C4-2B (cell line): ENCODE data around the gene ELN.

ENCODE experiments used
- H3K27ac ChIP-seq: fragments of 450-650 bp; 2 replicates; pipeline ENCODE4 v1.5.1; 2017
- CTCF ChIP-seq: fragments of 450-650 bp; conservative IDR thresholded peaks from 2 replicates; pipeline ENCODE4 v1.5.1; 2017; ENCODE audit warnings: mild to moderate bottlenecking
- ZFX ChIP-seq: fragments of 450-650 bp; IDR thresholded peaks from 2 replicates; pipeline ENCODE4 v1.6.1; 2017

The ELN gene

GRCh38 chr7:74068378-74069085 is 40.6 kb downstream of the ELN start:
- TF ChIP-seq ZFX (no peak), CTCF (no peak)
- H3K27ac ChIP-seq, result no peak overlapping the region

- H3K27ac ChIP-seq, result no peak overlapping the region
- TF ChIP-seq ZFX, result no peak
- TF ChIP-seq CTCF, result no peak
Observed at GRCh38 chr7:74069086-74069541, 41.1 kb downstream of the ELN start.

GRCh38 chr7:74069790-74070618 is 42.0 kb downstream of the ELN start:
- no peak for TF ChIP-seq ZFX
- no peak overlapping the region for H3K27ac ChIP-seq

GRCh38 chr7:74070619-74070921 is 42.6 kb downstream of the ELN start:
- H3K27ac ChIP-seq, result no peak overlapping the region
- no peak for TF ChIP-seq ZFX
- no peak for TF ChIP-seq CTCF

GRCh38 chr7:74071121-74071520 is 43.1 kb downstream of the ELN start:
- H3K27ac ChIP-seq, result no peak overlapping the region
- TF ChIP-seq CTCF (no peak), ZFX (no peak)

GRCh38 chr7:74074770-74075169 is 46.8 kb downstream of the ELN start:
- TF ChIP-seq CTCF, result no peak
- no peak for TF ChIP-seq ZFX
- H3K27ac ChIP-seq, result no peak overlapping the region

- no peak overlapping the region for H3K27ac ChIP-seq
- TF ChIP-seq ZFX, result no peak
- TF ChIP-seq CTCF, result no peak
Observed at GRCh38 chr7:74078461-74078860, 50.5 kb downstream of the ELN start.
